HepG2 (cell line): Measurements from ENCODE around the gene AGMO. TPM values are rescaled to one million over a fixed set of nuclear protein-coding genes. Genes with fewer than 3 reads are reported as not detected.

Source experiments
- ATAC-seq: fragments of 200-7000 bp; cut with Tn5 transposase; 3 replicates; pipeline ENCODE4 v1.9.1; 2020; ENCODE audit warnings: mild to moderate bottlenecking, moderate library complexity
- BruUV-seq: library from RNA; stranded (reverse); fragments of 400-500 nt; replicated peaks from 2 replicates; lab custom pipeline; 2021; lab: Mats Ljungman, UMichigan
- CTCF ChIA-PET: fragments of 300-600 bp; formaldehyde crosslinking; extraction: SDS; loops from one replicate; lab custom pipeline; 2021; ENCODE audit warnings: low total read pairs, inconsistent platforms, low intra/inter-chr PET ratio; lab: Yijun Ruan, JAX
- POLR2A ChIA-PET: fragments of 350-600 bp; sonication (Branson Sonifier 250); formaldehyde crosslinking; loops from one replicate; lab custom pipeline; 2020; ENCODE audit warnings: antibody characterized with exemption, inconsistent platforms; lab: Yijun Ruan, JAX
- DNase-seq: peaks from one replicate; pipeline ENCODE4 v3.0.0-alpha.2; 2015; ENCODE audit warnings: low spot score
- FAIRE-seq: peaks from 3 replicates; lab custom pipeline; 2011; peaks lifted over from hg19 to GRCh38; lab: Jason Lieb, UNC
- H2AFZ ChIP-seq: one replicate; pipeline ENCODE4 v1.6.1; 2011; ENCODE audit warnings: low read length, inconsistent platforms
- H3K27ac ChIP-seq: fragments of 300-600 bp; 3 replicates; pipeline ENCODE4 v1.8.0; 2011; ENCODE audit warnings: mixed run types, mild to moderate bottlenecking, mixed read lengths, low read length, inconsistent platforms; ENCODE audit not compliant: insufficient read depth; ENCODE audit errors: extremely low read length
- H3K27me3 ChIP-seq, 2 experiments: fragments of 200-600 bp in 1 of 2; 2 replicates in 1 of 2; 3 replicates in 1 of 2; pipeline versions ENCODE4 v1.6.0 to v1.8.0; 2011; ENCODE audit warnings: low read length in 2 of 2, mild to moderate bottlenecking in 2 of 2, moderate library complexity in 2 of 2, inconsistent platforms in 1 of 2; ENCODE audit not compliant: insufficient read depth in 2 of 2, control insufficient read depth in 1 of 2
- H3K36me3 ChIP-seq, 2 experiments: fragments of 200-600 bp in 1 of 2; replicated peaks in 1 of 2; 2 replicates in 1 of 2; 3 replicates in 1 of 2; pipeline versions ENCODE4 v1.5.1 to v1.8.0; 2011; ENCODE audit warnings: low read length in 2 of 2, inconsistent platforms in 1 of 2; ENCODE audit not compliant: insufficient read depth in 2 of 2, control insufficient read depth in 1 of 2
- H3K4me1 ChIP-seq: 2 replicates; pipeline ENCODE4 v1.5.1; 2012; ENCODE audit warnings: low read length, inconsistent platforms; ENCODE audit not compliant: insufficient read depth
- H3K4me2 ChIP-seq: 2 replicates; pipeline ENCODE4 v1.6.0; 2011; ENCODE audit warnings: low read depth, low read length, inconsistent platforms
- H3K4me3 ChIP-seq, 3 experiments: fragments of 200-600 bp in 1 of 3; sonication (generic), shearing (Covaris generic) in 1 of 3; replicated peaks in 1 of 3; 2 replicates each; pipeline ENCODE4 v1.5.1; 2011 to 2016; ENCODE audit warnings: low read length in 3 of 3, inconsistent platforms in 2 of 3, low read depth in 2 of 3, mild to moderate bottlenecking in 2 of 3, control low read depth in 1 of 3, mixed read lengths in 1 of 3; ENCODE audit not compliant: insufficient read depth in 1 of 3
- H3K79me2 ChIP-seq: one replicate; pipeline ENCODE4 v1.6.1; 2011; ENCODE audit warnings: low read length, inconsistent platforms; ENCODE audit not compliant: insufficient read depth
- H3K9ac ChIP-seq: 2 replicates; pipeline ENCODE4 v1.6.0; 2011; ENCODE audit warnings: mild to moderate bottlenecking, low read depth, low read length, inconsistent platforms; ENCODE audit not compliant: insufficient read depth
- H3K9me3 ChIP-seq: 2 replicates; pipeline ENCODE4 v1.5.1; 2012; ENCODE audit warnings: mild to moderate bottlenecking, low read length
- H4K20me1 ChIP-seq: 2 replicates; pipeline ENCODE4 v1.6.0; 2011; ENCODE audit warnings: inconsistent platforms, mild to moderate bottlenecking, low read length, moderate library complexity; ENCODE audit not compliant: insufficient read depth
- GZF1 ChIP-seq: sonication (generic); formaldehyde crosslinking; IDR thresholded peaks from 2 replicates; pipeline ENCODE4 v1.5.1; 2020; ENCODE audit warnings: mild to moderate bottlenecking, missing genetic modification reagents
- HDAC1 ChIP-seq: sonication (generic); formaldehyde crosslinking; IDR thresholded peaks from 2 replicates; pipeline ENCODE4 v1.5.1; 2020; ENCODE audit warnings: mild to moderate bottlenecking, missing genetic modification reagents
- MIXL1 ChIP-seq: IDR thresholded peaks from 2 replicates; pipeline ENCODE4 v1.6.1; 2016
- RXRB ChIP-seq: IDR thresholded peaks from 2 replicates; pipeline ENCODE4 v1.6.1; 2016; ENCODE audit warnings: borderline replicate concordance, missing genetic modification reagents, missing compliant biosample characterization
- U2AF1 ChIP-seq: fragments of 200-400 bp; formaldehyde crosslinking; optimal IDR thresholded peaks from 2 replicates; pipeline ENCODE3; 2017; ENCODE audit warnings: mild to moderate bottlenecking, low read depth, low read length
- ZFP36 ChIP-seq: fragments of 150-350 bp; IDR thresholded peaks from 2 replicates; pipeline ENCODE4 v1.6.1; 2018; ENCODE audit warnings: borderline replicate concordance, low read length, low read depth; ENCODE audit not compliant: partially characterized antibody
- ZNF557 ChIP-seq: sonication (generic); formaldehyde crosslinking; IDR thresholded peaks from 2 replicates; pipeline ENCODE4 v1.4.0; 2020; ENCODE audit warnings: missing genetic modification reagents
- ZNF629 ChIP-seq: sonication (generic); formaldehyde crosslinking; conservative IDR thresholded peaks from 2 replicates; pipeline ENCODE4 v1.5.0; 2020; ENCODE audit warnings: missing genetic modification reagents
- WGBS: methylation state at CpG from one replicate; pipeline ENCODE4 v1.1.6; 2017; ENCODE audit warnings: low lambda C conversion rate; 5-methylcytosine and 5-hydroxymethylcytosine counted together
- in situ Hi-C: cut with HindIII; loops from 2 replicates; pipeline ENCODE4 v1.10.0; 2017; ENCODE audit warnings: low pct_unique_long_range_greater_than_20kb; ENCODE audit not compliant: extremely low pct_ligation_motif_present
- intact Hi-C: fragments of 100-400 bp; cut with micrococcal nuclease; formaldehyde crosslinking; loops from one replicate; pipeline ENCODE4 v1.10.0; 2022; ENCODE audit not compliant: unreplicated experiment
- polyA plus RNA-seq, 8 experiments: library from polyadenylated mRNA; depleted of rRNA in 3 of 8; stranded (reverse) in 7 of 8; unstranded in 1 of 8; fragments of >200 nt; fragmentation: Illumina TruSeq in 4 of 8; extraction: Trizol in 4 of 8; gene quantifications; 2 replicates each; pipeline versions ENCODE4 v1.2.1 to v1.2.3, GENCODE V29; 2011 to 2016; ENCODE audit warnings: low read depth in 4 of 8, missing spikeins in 1 of 8, mixed read lengths in 1 of 8; ENCODE audit not compliant: insufficient read depth in 1 of 8
- total RNA-seq, 5 experiments: library from RNA; depleted of rRNA; stranded (reverse); fragments of >200 nt; fragmentation: Illumina TruSeq; extraction: Trizol; gene quantifications; 2 replicates each; pipeline ENCODE4 v1.2.3, GENCODE V29; 2016; ENCODE audit warnings: low read depth in 1 of 5
- TF ChIP-seq, protein P1 (sequence below), 2 experiments: IDR thresholded peaks; 2 replicates each; pipeline ENCODE4 v1.6.1; 2011 to 2012; ENCODE audit warnings: low read length in 2 of 2, borderline replicate concordance in 1 of 2, low read depth in 1 of 2, mild to moderate bottlenecking in 1 of 2, moderate library complexity in 1 of 2
- TF ChIP-seq, protein P2 (sequence below): sonication (generic); formaldehyde crosslinking; IDR thresholded peaks from 2 replicates; pipeline ENCODE4 v1.8.1; 2023; ENCODE audit warnings: mild to moderate bottlenecking, moderate library complexity, missing genetic modification reagents

AGMO gene
- total and polyA plus RNA-seq, 2 of the 13 experiments (the other 11 are each of a cell fraction or from before 2014, with no cell fraction given), result 0.22 to 0.50 TPM

DNA sequence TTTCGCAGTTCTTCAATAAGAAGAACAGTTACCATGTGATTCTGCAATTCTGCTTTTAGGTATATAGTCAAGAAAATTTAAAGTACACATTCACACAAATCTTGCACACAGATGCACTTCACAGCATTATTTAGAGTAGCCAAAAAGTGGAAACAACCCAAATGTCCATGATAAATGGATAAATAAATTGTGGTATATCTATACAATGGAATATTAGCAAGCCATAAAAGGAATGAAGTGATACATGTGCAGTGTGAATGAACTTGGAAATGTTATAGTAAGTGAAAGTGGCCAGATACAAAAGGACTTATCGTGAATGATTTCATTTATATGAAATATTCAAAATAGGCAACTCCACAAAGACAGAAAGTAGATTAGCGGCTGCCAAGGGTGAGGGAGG lies 109.1 kb downstream of the AGMO start:
- ATAC-seq, result no peak
- Histone ChIP-seq H3K4me3 (no peak overlapping the region), H2AFZ (no peak overlapping the region), H4K20me1 (no peaks in the 10 kb centered on the region), H3K4me2 (no peak overlapping the region), H3K36me3 (no peaks in the 10 kb centered on the region), H3K79me2 (no peaks in the 10 kb centered on the region), H3K9me3 (peaks cover 63% of the 10 kb centered on the region), H3K4me1 (no peaks in the 10 kb centered on the region), H3K27me3 (no peaks in the 10 kb centered on the region), H3K27ac (no peak overlapping the region), H3K9ac (no peak overlapping the region)
- POLR2A ChIA-PET, result no interaction called here
- intact Hi-C loops, result no loop called here
- in situ Hi-C loops, result no loop called here
- whole genome bisulfite sequencing, result 58% methylated on average over 3 of the region's 3 CpGs
- DNase-seq, result no peak
- TF ChIP-seq, protein P1, sequence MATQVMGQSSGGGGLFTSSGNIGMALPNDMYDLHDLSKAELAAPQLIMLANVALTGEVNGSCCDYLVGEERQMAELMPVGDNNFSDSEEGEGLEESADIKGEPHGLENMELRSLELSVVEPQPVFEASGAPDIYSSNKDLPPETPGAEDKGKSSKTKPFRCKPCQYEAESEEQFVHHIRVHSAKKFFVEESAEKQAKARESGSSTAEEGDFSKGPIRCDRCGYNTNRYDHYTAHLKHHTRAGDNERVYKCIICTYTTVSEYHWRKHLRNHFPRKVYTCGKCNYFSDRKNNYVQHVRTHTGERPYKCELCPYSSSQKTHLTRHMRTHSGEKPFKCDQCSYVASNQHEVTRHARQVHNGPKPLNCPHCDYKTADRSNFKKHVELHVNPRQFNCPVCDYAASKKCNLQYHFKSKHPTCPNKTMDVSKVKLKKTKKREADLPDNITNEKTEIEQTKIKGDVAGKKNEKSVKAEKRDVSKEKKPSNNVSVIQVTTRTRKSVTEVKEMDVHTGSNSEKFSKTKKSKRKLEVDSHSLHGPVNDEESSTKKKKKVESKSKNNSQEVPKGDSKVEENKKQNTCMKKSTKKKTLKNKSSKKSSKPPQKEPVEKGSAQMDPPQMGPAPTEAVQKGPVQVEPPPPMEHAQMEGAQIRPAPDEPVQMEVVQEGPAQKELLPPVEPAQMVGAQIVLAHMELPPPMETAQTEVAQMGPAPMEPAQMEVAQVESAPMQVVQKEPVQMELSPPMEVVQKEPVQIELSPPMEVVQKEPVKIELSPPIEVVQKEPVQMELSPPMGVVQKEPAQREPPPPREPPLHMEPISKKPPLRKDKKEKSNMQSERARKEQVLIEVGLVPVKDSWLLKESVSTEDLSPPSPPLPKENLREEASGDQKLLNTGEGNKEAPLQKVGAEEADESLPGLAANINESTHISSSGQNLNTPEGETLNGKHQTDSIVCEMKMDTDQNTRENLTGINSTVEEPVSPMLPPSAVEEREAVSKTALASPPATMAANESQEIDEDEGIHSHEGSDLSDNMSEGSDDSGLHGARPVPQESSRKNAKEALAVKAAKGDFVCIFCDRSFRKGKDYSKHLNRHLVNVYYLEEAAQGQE (IDR thresholded peaks at IDR 0.05; ENCODE audit: borderline replicate concordance in 1 of 2, low read depth in 1 of 2, low read length in 2 of 2), result no peak
- no peak for TF ChIP-seq MIXL1 (CRISPR knock-in tag)
- no peak for TF ChIP-seq RXRB (CRISPR knock-in tag)
- no peak for TF ChIP-seq U2AF1
- TF ChIP-seq HDAC1 (CRISPR knock-in tag), result no peak
- TF ChIP-seq ZNF629, result no peak
- TF ChIP-seq ZNF557 (CRISPR knock-in tag), result no peak
- no peak for TF ChIP-seq ZFP36
- no peak for TF ChIP-seq GZF1
- TF ChIP-seq, protein P2, sequence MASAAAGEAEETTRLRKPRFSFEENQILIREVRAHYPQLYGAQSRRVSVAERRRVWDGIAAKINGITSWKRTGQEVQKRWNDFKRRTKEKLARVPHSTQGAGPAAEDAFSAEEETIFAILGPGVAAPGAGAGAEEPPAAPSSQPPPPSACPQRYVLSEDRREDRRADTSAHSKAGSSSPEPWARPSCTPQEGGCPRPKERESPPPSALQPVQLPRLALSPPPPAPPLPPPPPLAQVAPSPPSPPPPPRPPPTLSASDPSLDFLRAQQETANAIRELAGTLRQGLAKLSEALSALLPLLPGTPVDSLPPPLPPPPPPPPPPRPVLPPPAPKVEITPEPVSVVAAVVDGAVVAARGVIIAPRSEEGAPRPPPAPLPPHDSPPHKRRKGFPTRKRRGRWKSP (CRISPR knock-in tag), result no peak
- CTCF ChIA-PET, result no interaction called here
- FAIRE-seq, result no peak
- BruUV-seq, result no TSS peak
